WERI-Rb-1 (cell line): ENCODE measurements around the gene SEC23B.

Experiments
- DNase-seq: peaks from one replicate; pipeline ENCODE4 v3.0.0-alpha.2; 2020
- H3K27ac ChIP-seq: fragments of 250-450 bp; sonication (Bioruptor Pico); 2 replicates; pipeline ENCODE4 v1.5.1; 2020; ENCODE audit warnings: mild to moderate bottlenecking, moderate library complexity
- H3K27me3 ChIP-seq: fragments of 250-450 bp; sonication (Bioruptor Pico); 2 replicates; pipeline ENCODE4 v1.5.1; 2021; ENCODE audit warnings: mild to moderate bottlenecking, low read depth, moderate library complexity; ENCODE audit not compliant: insufficient read depth, severe bottlenecking
- H3K36me3 ChIP-seq: fragments of 250-450 bp; sonication (Bioruptor Pico); 2 replicates; pipeline ENCODE4 v1.5.1; 2020; ENCODE audit warnings: mild to moderate bottlenecking, moderate library complexity
- H3K4me3 ChIP-seq: 2 replicates; pipeline ENCODE4 v1.5.1; 2011; ENCODE audit warnings: low read depth, mild to moderate bottlenecking, control low read depth, low read length
- H3K9me3 ChIP-seq: fragments of 250-450 bp; sonication (Bioruptor Pico); 2 replicates; pipeline ENCODE4 v1.5.1; 2021; ENCODE audit warnings: mild to moderate bottlenecking, moderate library complexity; ENCODE audit not compliant: severe bottlenecking
- CTCF ChIP-seq: IDR thresholded peaks from 2 replicates; pipeline ENCODE4 v1.5.1; 2011; ENCODE audit warnings: low read depth, mild to moderate bottlenecking, control low read depth, inconsistent platforms, low read length

The SEC23B gene

GRCh38 chr20:18477821-18478220, 29.9 kb upstream of the SEC23B start:
- H3K27me3 ChIP-seq: no peaks in the 10 kb centered on the region
- H3K27ac ChIP-seq: no peak overlapping the region
- TF ChIP-seq CTCF: no peak
- H3K36me3 ChIP-seq: peaks cover 60% of the 10 kb centered on the region
- H3K9me3 ChIP-seq: no peaks in the 10 kb centered on the region
- H3K4me3 ChIP-seq: no peak overlapping the region
- DNase-seq: no peak

- Histone ChIP-seq H3K4me3 (no peak overlapping the region), H3K27ac (no peak overlapping the region), H3K27me3 (no peaks in the 10 kb centered on the region), H3K36me3 (peaks cover 56% of the 10 kb centered on the region), H3K9me3 (no peaks in the 10 kb centered on the region)
- no peak for TF ChIP-seq CTCF
- DNase-seq: no peak
These were observed 26.1 kb upstream of the SEC23B start for GRCh38 chr20:18481596-18481995.

- no peak overlapping the region for H3K4me3 ChIP-seq
- no peaks in the 10 kb centered on the region for H3K9me3 ChIP-seq
- no peak for DNase-seq
- H3K27me3 ChIP-seq: no peaks in the 10 kb centered on the region
- peaks cover 73% of the 10 kb centered on the region for H3K36me3 ChIP-seq
- H3K27ac ChIP-seq: no peak overlapping the region
- no peak for TF ChIP-seq CTCF
These were observed 19.4 kb upstream of the SEC23B start for GRCh38 chr20:18488301-18488700.

- Histone ChIP-seq H3K27me3 (no peaks in the 10 kb centered on the region), H3K4me3 (peak overlapping the region; percentile 88), H3K36me3 (peaks cover 24% of the 10 kb centered on the region), H3K9me3 (no peaks in the 10 kb centered on the region), H3K27ac (no peak overlapping the region)
- DNase-seq: no peak
- TF ChIP-seq CTCF: no peak
These were observed 11.7 kb upstream of the SEC23B start for GRCh38 chr20:18496042-18496441.

- Histone ChIP-seq H3K36me3 (peaks cover 17% of the 10 kb centered on the region), H3K27ac (peak within 1 kb of the TSS; percentile 84), H3K4me3 (peak within 1 kb of the TSS; percentile 88), H3K9me3 (no peaks in the 10 kb centered on the region), H3K27me3 (no peaks in the 10 kb centered on the region)
- DNase-seq: peak; percentile 90
- TF ChIP-seq CTCF: no peak
These were observed 10.8 kb upstream of the SEC23B start, which contains the start of gene RBBP9 for GRCh38 chr20:18496740-18497592. RBBP9 (minus strand) TSS chr20:18497225; CDS start chr20:18497167, 58 bp downstream.
